HCEC 1CT (cell line): ENCODE measurements around the gene COL20A1.
"Not testable (repeated sequence)": the region's sequence is repeated elsewhere in the genome, so short reads cannot be mapped to it uniquely, and the experiment has no call there.

Source experiments
- DNase-seq: peaks from one replicate; pipeline ENCODE4 v3.0.0-alpha.2; 2017

The COL20A1 gene

GRCh38 chr20:63292904-63293303 is at the start of gene COL20A1:
Gene COL20A1, plus strand, starts transcription at chr20:63293186. Its CDS starts 1,922 bp downstream, at chr20:63295108.
- no peak for DNase-seq

DNA sequence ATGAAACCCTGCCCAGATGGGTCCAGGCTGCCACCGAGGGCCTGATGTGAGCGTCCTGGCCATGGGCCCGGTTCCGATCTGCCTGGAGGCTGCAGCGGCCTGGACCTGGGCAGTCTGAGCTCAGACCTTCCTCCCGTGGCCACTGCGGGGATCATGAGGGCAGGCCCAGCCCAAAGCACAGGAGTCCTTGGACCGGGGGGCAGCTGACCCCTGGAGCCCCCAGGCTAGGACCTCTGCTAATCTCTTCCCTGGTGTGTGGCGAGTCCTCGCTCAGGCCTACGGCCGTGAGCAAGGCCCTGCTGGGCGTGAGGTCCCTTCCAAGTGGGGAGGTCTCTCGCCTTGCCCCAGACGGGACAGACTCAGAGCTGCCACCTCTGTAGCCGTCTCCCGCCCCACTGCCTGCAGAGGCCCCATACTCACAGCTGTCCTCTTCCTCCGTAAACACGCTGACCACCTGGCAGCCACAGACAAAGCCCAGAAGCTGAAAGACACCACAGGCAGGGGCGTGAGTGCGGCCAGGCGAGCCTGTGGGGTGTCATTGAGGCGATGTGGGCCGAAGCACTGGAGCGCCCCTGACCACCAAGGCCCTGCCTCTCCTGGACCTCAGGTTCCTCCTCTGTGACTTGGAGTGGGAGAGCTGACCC is 49.3 kb upstream of the COL20A1 start:
- DNase-seq: no peak

GRCh38 chr20:63244468-63244867 is 48.5 kb upstream of the COL20A1 start:
- no peak for DNase-seq

- DNase-seq: no peak
Observed at GRCh38 chr20:63246490-63247288, 46.3 kb upstream of the COL20A1 start.

GRCh38 chr20:63247671-63248228 is 45.2 kb upstream of the COL20A1 start:
- no peak for DNase-seq

DNA sequence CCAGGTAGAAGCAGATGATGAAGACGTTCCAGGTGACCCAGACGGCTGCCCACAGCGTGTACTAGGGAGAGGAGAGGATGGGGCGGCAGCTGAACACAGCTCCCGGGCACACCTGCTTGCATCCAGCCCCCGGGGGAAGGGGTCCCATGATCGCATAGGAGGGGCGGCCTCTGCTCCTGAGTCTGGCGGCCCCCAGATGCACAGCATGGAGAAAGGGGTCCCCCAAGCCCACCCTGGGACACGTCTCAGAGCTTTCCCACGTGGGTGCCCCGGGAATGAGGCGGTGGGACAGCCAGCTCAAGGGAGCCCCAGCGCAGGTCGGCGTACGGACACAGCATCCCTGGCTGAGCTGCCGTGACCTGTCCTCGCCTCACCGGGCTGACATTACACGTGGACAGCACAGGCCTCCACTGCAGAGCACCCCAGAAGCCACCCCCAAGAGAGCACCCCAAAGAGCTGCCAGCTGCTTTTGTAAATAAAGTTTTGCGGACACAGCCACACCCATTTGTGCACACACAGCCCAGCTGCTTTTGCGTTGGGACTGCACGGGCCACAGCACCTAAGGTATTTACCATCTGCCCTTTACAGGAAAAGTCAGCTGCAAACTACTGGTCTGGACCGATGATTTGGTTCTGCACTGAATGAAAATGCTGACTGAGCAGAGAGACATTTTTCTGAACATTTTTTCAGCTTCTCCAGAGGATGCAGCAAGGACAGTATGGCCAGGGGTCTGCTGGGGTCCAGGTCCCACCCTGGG is 44.0 kb upstream of the COL20A1 start:
- DNase-seq: no peak

- no peak for DNase-seq
Observed at GRCh38 chr20:63249891-63250290, 43.1 kb upstream of the COL20A1 start.

- DNase-seq: not testable (repeated sequence)
Observed at GRCh38 chr20:63251350-63251749, 41.6 kb upstream of the COL20A1 start.

- no peak for DNase-seq
Observed at GRCh38 chr20:63252284-63252711, 40.7 kb upstream of the COL20A1 start.

GRCh38 chr20:63253065-63253437 is 39.9 kb upstream of the COL20A1 start:
- no peak for DNase-seq

GRCh38 chr20:63253438-63254231 is 39.4 kb upstream of the COL20A1 start:
- no peak for DNase-seq

- no peak for DNase-seq
Observed at GRCh38 chr20:63254232-63254605, 38.8 kb upstream of the COL20A1 start, which contains the start of gene NKAIN4. Gene NKAIN4, minus strand, starts transcription at chr20:63254463. Its CDS starts 13 bp downstream, at chr20:63254450.

- no peak for DNase-seq
Observed at GRCh38 chr20:63254606-63255384, 38.2 kb upstream of the COL20A1 start.

DNA sequence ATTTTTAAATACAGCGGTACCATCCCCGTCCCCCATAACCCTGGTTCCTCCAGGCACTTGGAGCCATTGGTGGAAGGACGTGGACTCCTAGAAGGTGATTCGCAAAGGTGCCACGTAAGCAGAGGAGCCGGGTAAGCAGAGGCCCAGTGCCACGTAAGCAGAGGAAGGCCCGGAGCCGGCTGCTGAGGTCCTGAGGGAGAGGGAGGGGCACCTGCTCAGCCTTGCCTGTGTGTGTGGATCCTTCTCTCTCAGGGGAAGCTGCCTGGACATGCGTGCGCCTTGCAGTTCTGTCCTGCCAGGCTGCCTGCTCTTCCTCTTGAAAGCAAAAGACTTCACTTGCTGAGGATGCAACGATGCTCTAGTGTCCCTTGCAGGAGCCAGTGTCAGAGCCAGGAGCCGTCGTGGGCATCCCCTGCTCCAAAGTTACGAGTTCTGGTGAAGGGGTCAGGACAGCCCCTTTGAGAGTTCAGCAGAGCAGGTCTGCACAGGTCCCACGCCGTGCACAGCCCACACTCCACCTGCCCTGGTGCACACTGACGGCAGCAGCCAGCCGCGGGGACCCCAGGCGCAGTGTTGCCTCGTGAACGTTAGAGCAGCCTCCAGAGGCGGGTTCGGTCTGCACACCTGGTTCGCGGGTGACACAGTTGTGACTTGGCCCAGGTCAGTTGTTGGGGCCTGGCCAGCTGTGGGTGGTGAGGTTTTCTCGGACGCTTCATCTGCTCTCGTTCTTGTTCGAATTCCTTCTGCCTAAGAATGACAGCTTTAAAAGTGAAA is 36.9 kb upstream of the COL20A1 start:
- no peak for DNase-seq

DNA sequence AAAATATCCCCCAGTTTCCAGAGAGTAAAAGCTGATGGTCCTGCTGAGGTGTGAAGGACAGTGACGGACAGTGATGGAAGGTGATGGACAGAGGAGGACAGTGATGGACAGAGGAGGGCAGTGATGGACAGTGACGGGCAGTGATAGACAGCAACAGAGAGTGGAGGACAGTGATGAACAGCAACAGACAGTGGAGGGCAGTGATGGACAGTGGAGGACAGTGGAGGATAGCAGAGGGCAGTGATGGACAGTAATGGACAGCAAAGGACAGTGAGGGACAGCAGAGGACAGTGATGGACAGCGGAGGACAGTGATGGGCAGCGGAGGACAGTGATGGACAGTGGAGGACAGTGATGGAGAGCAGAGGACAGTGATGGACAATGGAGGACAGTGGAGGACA is 36.0 kb upstream of the COL20A1 start:
- DNase-seq: no peak

GRCh38 chr20:63257629-63258028 is 35.4 kb upstream of the COL20A1 start:
- DNase-seq: no peak

GRCh38 chr20:63258781-63259180 is 34.2 kb upstream of the COL20A1 start:
- DNase-seq: no peak

GRCh38 chr20:63259734-63260460 is 33.1 kb upstream of the COL20A1 start:
- no peak for DNase-seq

GRCh38 chr20:63260521-63260920 is 32.5 kb upstream of the COL20A1 start:
- no peak for DNase-seq
